ENCODE results near the gene HIVEP1.

Gene HIVEP1

DNA sequence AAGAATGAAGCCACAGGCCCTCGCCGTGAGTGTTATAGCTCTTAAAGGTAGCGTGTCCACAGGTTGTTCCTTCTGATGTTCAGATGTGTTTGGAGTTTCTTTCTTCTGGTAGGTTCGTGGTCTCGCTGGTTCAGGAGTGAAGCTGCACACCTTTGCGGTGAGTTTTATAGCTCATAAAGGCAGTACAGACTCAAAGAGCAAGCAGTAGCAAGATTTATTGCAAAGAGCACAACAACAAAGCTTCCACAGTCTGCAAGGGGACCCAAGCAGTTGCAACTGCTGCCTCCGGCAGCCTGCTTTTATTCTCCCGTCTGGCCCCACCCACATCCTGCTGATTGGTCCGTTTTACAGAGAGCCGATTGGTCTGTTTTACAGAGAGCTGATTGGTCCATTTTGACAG lies 5.2 kb downstream of the HIVEP1 start:
- H3K4me3 ChIP-seq (ENCODE audit: low read depth, low read length): no peak overlapping the region

DNA sequence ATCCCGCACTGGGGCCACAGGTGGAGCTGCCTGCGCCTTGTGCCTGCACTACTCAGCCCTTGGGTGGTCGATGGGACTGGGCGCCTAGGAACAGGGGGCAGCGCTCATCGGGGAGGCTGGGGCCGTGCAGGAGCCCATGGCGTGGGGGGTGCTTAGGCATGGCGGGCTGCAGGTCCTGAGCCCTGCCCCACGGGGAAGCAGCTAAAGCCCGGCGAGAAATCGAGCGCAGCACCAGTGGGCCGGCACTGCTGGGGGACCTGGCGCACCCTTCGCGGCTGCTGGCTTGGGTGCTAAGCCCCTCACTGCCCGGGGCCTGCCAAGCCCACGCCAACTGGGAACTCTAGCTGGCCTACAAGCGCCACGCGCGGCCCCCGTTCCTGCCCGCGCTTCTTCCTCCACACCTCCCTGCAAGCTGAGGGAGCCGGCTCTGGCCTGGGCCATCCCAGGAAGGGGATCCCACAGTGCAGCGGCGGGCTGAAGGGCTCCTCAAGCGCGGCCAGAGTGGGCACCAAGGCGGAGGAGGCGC lies 5.8 kb downstream of the HIVEP1 start:
- H3K4me3 ChIP-seq (ENCODE audit: low read depth, low read length): no peak overlapping the region

DNA sequence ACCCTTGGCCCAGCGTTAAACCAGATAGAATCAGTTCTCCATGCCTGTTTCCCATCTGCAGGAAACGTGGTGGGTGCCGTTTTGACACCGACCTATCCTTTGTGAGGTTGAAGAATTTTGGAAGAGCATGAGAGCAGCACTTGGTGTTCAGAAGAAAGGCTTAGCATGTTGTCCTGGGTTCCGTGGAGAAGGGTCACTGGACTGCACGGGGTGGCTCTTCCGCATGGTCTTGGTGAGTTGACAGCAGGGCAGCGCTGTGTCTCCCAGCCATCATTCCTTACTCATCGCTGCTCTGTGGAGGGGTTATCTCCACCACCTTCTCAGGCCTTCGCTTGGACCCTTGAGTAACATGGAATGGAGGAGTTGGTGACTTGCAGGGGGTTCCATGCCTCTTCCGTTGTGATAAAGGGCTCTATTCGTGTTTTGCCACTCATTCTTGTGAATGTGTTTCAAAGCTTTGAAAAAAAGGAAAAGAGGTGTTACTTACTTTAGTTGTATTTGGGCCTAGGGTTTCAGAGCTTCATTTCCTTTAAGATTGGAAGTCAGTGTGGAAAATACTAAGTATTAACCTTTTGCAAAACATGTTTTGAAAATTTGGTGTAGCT lies 8.2 kb downstream of the HIVEP1 start:
- no peak overlapping the region for H3K4me3 ChIP-seq (ENCODE audit: low read depth, low read length)

DNA sequence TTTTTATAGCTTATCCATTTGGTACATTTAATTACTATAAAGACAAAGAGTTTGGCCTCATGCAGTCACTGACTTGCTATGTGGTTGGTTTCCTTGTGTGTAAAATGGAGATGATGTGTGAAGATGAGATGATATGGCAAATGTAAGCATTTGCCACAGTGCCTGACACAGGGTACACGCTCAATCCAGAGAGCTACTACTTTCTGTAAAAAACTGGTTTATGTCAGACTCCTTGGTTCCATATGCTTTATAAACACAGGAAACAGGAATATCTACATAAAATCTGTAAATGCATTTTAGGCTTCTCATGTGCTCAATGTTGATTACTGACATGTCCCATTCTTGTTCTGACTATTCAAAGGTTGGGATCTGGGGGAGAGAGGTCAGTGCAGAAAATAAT lies 10.4 kb downstream of the HIVEP1 start:
- H3K4me3 ChIP-seq (ENCODE audit: low read depth, low read length): no peak overlapping the region

DNA sequence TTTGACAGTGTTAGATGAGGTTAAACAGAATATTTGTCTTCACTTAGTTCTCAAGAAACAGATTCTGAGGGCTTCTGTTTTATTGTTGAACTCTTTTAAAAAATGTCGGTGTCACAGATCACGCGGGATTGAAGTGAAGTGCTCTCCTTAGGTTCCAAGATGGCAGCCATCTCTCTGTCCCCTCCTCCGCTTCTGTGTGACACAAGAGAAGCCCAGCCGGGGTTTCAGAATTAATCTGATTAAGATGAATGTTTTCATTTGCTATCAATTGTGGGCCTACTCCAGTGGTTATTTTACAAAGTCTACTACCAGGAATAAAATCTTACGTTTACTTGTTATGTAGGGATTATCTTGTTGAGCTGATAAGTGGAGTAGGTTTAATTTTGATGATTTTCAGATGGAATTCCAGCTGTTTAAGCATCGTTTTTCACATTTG lies 10.9 kb downstream of the HIVEP1 start:
- no peak overlapping the region for H3K4me3 ChIP-seq (ENCODE audit: low read depth, low read length)

DNA sequence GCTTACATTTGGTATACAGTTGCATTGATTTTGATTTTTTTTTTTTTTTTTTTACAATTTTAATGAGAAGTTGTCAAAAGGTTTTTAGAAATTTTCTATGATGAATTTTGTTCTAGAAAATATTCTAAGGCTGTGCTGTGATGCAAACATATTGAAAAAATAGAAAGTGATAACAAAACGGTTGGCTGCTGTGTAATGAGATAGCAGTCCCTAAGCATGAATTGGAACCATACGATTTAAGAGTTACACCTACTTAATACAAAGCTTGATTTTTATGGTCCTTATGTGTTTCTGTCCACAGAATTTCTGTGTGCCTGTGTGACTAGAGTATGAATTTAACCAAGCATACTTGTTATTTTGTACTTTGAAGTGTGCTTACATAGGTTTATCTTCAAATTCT lies 12.1 kb downstream of the HIVEP1 start:
- H3K4me3 ChIP-seq (ENCODE audit: low read depth, low read length): no peak overlapping the region

DNA sequence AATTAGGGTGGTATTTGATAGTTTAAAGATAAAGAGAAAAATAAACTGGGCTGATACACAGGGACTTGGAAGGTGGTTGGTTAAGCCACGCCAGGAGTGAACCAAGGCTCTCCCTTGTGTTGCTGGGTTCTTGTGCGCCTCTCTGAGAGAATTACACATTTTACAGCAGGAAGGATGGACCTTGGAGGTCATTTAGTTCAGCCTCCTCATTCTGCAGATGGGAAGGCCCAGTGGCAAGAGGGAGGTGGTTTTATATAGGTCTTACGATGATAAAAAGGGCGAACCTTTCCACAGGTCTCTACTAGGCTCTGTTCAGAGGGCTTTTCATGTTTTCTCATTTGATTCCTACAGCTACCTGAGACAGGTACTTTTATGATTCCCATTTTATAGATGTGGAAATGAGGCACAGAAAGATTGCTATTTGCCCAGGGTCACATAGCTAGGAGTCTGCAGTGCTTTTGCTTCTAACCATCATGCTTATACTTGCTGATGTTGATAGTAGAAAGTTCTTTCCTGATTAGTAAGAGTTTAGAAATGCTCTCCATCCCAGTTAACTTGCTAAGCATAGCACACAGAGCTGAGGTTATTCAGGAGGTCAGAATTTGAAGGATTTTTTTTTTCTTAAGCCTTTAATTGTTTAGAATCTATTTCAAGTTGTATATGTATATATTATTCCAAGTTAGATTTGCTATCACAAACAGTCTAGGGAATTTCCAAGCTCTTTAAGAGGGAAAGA lies 12.8 kb downstream of the HIVEP1 start:
- H3K4me3 ChIP-seq (ENCODE audit: low read depth, low read length): no peak overlapping the region

DNA sequence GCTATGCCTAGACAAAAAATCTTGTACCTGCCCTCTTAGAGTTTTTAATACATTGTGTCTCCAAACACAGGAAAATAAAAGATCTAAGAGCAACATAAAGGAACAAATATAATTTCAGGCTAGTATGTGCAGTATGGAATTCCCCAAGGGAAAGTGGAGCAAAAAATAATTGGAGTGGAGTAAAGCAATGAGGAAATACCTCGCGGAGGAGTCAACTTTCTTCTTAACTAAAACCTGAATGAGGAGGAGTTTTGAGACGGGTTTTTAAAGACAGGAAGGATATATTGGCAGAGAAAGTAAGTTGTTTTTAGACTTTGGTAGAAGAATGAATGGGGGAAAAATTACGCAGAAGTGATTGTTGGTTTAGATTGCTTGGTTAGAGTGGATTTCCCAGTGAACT lies 14.0 kb downstream of the HIVEP1 start:
- no peak overlapping the region for H3K4me3 ChIP-seq (ENCODE audit: low read depth, low read length)

DNA sequence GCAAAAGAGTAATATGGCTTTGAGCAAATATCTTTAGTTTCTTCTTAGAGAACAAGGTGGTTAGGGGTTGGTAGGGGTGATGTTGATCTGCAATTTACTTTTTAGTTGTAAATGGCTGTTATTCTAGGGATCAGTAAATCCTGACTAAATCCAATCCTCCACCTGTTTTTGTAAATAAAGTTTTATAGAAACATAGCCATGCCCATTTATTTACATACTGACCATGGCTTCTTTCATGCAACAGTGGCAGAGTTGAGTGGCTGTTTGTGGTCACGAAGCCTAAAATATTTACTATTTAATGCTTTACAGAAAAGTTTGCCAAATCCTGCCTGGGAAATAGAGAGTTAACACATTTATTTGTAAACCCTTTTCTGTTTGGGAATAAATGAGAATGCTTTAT lies 14.7 kb downstream of the HIVEP1 start:
- no peak overlapping the region for H3K4me3 ChIP-seq (ENCODE audit: low read depth, low read length)

DNA sequence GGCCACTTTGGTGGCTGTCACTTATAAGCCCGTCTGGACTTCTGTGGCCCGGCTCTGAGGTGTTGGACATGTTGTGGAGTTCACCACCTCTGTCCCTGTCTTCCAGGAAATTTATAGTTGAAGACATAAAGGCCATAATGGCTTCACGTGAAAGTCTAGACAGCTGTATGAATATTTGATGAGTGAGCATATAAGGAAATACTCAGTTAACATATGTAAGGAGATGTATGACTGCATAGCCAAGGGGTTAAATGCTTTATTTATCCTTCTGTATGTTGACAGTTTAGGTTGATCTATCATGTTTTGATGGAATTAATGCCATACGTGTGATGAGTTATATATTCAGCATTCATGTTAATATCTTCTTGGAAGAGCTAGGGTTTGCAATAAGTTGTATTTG lies 16.1 kb downstream of the HIVEP1 start:
- no peak overlapping the region for H3K4me3 ChIP-seq (ENCODE audit: low read depth, low read length)

DNA sequence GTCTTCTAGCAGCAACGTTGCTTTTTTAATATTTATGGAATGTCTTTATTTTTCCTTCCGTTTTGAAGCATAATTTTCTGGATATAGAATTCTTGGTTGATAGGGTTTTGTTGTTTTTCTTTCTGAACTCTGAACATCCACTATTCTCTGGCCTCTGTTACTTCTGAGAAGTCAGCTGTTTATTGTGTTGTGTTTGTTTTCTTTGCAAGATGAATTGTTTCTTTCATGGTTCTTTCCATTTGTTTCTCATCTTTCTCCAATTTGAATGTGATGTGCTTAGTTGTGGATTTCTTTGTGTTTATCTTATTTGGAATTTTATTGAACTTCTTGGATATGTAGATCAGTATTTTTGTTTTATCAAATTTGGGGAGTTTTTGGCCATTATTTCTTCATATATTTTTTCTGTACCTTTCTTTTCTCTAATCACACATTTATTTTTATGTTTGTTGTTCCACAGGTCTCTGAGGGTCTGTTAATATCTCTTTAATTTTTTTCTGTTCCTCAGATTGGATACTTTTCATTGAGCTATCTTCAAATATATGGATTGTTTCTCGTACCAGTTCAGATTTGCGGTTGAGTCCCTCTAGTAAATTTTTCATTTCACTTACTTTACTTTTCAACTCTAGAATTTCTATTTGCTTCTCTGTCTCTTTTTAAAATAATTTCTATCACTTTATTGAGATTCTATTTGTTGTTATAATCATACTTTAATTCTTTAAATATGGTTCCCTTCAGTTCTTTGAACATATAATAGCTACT lies 18.0 kb downstream of the HIVEP1 start:
- no peak overlapping the region for H3K4me3 ChIP-seq (ENCODE audit: low read depth, low read length)

DNA sequence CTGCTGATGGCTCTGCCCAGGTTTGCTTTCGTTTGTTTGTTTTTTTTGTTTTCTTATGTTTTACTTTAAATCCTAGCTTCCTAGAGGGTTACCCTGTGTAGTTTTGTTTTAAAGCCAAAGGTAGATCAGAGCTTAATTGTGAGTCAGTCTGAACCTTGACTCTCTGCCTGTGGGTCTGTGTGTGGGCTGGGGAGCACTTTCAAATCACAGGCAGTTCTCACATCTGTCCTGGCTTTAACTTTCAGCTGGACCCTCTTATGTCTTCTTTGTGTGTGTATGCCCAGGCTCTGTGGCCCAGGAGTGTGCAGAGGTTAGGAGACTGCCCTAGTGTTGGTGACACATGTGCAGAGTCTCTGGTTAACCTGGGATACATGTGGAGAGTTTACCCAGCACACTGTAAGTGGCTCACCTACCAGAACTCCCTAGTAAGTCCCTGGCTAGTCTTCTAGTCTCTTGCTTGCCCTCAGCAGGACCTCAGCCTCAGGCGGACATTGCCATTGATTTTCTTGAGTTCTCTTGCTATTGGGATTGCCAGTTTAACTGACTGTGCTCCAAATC lies 19.0 kb downstream of the HIVEP1 start:
- H3K4me3 ChIP-seq (ENCODE audit: low read depth, low read length): no peak overlapping the region

DNA sequence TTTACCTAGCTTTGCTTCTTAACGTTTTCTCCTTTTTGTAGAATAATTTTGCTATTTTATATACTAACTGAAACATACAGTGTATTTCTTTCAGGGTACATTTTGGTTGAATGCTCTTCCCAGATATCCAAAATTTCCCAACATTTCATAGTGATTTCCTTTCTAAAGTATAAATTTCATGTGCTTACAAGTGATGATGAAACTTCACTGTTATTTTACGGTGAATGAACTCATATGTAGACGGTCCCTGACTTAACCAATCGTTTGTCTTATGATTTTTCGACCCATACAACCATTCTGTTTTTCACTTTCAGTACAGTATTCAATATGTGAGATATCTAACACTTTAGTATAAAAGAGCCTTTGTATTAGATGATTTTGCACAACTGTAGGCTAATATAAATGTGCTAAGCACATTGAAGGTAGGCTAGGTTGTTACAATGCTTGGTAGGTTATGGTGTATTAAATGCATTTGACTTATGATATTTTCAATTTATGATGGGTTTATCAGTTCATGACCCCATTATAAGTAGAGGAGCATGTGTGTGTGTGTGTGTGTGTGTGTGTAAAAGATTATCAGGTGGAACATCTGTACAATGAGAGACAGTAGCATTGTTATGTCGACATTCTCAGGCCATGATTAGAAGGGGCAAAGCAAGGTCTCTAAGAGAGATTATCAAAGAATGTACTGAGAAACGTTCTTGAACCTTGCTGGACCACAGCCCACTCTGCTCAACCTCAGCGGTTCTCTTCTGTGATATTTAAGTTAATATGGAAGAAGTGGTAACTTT lies 20.9 kb downstream of the HIVEP1 start:
- H3K4me3 ChIP-seq (ENCODE audit: low read depth, low read length): no peak overlapping the region

DNA sequence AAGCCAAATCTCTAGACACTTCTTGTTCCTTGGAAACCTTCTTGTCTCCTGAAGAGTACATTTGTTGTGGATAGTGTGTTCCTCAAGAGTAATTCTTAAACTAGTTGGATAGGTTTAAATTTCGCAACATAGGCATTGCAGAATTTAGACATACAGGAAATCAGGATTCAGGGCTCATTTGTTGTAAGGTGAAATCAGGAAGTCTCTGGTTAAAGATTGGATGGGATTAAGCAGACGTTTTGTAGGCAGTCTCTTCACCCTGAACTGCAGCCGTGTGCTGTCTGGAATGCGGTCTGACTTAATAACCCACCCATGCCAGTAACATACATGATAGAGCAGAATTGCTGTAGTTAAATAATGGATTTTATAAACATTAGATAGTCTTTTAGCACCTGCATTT lies 21.7 kb downstream of the HIVEP1 start:
- no peak overlapping the region for H3K4me3 ChIP-seq (ENCODE audit: low read depth, low read length)

DNA sequence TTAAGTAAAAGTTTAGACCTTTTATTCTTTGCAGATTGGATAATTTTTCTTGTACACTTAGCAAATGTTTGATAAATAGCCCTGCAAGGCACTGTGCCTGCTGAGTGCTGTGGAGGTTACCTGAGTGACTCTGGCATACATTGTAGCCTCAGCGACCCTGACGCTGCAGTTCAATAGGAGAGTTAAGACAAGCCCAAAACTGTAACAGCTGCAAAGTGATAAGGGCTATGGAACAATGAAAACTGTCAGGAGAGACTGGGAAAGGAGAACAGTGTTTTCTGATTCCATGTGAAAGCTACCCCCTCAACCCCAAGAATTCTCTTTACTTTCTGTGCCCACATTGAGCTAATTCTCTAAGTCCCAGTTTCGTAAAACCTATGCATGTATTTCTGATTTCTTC lies 22.2 kb downstream of the HIVEP1 start:
- no peak overlapping the region for H3K4me3 ChIP-seq (ENCODE audit: low read depth, low read length)

DNA sequence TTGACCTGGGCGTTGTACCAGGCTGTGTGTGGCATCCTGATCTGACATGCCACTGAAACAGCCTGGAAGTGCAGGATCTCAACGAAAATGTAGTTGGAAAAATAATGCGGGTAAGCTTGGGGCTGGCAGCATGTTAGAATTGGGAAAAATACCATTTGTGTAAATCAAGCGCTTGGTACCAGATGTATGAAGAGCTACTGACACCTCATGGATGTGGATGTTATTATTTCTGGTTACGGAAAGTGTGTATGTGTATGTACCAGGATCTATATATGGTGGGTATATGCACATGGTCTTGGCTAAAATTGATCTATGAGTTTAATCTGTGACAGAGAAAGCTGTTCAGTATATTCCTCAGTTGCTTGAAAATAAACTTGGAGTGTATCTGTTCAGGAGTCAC lies 22.7 kb downstream of the HIVEP1 start:
- H3K4me3 ChIP-seq (ENCODE audit: low read depth, low read length): no peak overlapping the region

DNA sequence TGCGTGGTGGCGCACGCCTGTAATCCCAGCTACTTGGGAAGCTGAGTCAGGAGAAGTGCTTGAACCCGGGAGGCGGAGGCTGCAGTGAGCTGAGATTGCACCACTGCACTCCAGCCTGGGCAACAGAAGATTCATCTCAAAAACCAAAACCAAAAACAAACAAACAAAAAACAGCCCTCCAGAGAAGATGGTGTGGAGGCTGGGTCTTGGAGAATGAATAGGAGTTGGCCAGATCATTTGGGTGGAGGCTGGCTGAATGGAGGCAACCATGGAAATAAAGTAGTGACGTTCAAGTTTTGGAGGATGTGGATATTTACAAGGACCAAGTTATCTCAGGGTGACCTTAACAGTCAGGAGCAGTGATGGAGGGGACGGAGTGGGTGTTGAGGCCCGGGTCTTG lies 24.7 kb downstream of the HIVEP1 start:
- no peak overlapping the region for H3K4me3 ChIP-seq (ENCODE audit: low read depth, low read length)

DNA sequence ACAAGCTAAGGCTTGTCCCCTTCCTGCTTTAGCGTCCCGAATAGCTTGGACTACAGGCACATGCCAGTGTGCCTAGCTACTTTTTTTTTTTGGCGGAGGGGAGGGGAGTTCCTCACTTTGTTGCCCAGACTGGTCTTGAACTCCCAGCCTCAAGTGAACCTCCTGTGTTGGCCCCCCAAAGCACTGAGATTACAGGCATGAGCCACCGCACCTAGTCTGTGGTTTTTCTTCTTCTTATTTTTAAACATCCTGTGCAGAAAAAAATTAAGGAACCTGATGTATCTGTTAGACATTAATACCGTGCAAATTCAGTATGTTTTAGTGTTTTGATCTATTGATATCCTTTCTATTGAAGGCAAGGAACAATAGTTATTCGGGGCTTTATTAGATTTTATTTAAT lies 25.7 kb downstream of the HIVEP1 start:
- H3K4me3 ChIP-seq (ENCODE audit: low read depth, low read length): no peak overlapping the region

DNA sequence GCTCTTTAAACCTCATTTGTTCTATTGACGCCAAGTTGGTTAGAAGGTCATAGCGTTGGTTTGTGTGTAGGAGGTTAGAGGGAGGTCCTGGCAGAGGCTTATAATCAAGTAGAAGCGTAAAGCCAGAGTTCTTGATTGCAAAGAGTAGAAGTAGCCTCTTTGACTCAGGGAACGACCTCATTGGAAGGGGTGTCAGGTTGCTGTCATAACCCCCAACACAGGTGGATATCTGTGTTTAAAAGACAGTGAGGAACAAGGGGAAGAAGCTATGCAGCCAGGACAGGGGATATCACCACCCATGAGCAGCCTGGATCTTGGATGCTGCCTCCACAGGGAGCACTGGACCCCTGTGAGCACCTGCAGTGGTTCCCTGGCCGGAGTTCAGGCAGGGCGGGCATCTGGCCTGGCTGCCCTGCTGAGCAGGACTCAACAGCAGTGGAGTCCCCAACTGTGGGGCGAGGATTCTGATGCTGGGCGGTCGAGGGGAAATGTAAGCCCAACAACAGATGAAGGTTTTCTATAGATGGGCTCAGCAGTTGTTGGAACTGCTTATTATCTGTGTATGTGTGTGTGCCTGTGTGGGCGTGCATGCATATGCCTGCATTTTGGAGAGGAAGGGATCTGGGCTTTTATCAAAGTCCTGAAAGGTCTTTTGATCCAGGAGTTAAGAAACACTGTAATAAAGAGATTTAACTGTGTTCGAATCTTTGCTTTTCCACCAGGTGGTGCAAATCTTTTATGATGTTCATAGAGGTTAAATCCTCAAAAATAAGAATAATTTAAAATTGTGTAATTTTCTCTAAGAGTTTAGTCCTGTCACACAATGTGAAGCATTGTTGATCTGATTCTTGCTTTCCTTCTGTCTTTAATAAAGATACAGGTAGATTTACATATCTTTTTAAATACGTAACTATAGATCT lies 27.7 kb downstream of the HIVEP1 start:
- no peak overlapping the region for H3K4me3 ChIP-seq (ENCODE audit: low read depth, low read length)

DNA sequence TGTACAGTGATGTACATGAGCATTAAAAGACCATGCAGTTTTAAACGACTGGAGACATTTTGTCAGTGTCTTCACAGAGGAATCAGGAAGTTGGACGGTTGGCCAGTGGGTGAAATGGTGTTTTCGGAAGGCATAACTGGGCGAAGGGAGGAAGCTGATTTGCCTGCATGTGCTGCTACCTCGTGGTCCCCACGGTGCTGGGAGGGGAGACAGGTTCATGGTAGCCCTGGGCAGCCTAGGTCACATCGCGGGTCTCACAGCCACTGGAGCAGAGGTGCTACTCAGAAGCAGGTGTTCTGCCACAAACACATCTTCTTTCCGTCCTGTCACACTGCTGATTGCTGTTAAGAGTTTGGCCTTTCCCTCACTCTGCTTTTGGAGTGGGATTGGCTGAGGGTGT lies 35.2 kb downstream of the HIVEP1 start:
- H3K4me3 ChIP-seq (ENCODE audit: low read depth, low read length): no peak overlapping the region

All from iPS-11a (cell line).